Measurements from ENCODE around the gene PRKCE. TPM values are rescaled to one million over a fixed set of nuclear protein-coding genes. Genes with fewer than 3 reads are reported as not detected.
A peak's percentile ranks its signal among the peaks of the same experiment; 100 is the strongest.

PRKCE gene
- total and polyA plus RNA-seq, 11 donors: 4.1 to 22.3 (median 16.2) TPM

DNA sequence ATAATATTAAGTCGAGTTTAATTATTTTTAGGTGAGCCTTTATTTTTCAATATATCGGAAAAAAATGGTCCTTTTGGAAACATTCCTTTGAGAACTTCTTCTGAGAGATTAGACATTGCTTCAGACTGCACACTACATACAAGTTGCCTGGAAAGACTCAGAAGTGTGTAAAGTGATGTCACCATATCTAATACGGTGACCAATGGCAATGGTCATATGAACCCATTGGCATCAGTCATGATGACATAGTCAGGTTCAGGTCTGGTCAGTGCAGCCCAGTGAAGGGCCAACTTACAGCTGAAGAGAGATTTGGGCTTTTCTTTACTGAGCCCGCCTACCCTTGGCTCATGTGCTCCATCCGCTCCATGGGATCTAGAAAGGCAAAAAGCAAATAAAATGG is 362.3 kb downstream of the PRKCE start:
- H3K27ac ChIP-seq: no peak overlapping the region
- peaks cover 0 to 34% (median 2%) of the 10 kb centered on the region in 9 donors for H3K36me3 ChIP-seq
- intact Hi-C loops (cut with DNase I): loop anchor here in 8 of 10 donors (5.0 to 10.0 kb wide), 7 partner anchors 49 to 354 kb away; partner anchors contain the start of gene EPAS1 (in 1 of the 8)
- H3K4me3 ChIP-seq: no peak overlapping the region
- H3K9me3 ChIP-seq: no peaks in the 10 kb centered on the region
- H3K4me1 ChIP-seq: peaks cover 0 to 32% (median 13%) of the 10 kb centered on the region in 12 donors
- ATAC-seq (no peak), DNase-seq (no peak)
- H3K27me3 ChIP-seq: no peaks in the 10 kb centered on the region
- no peak for TF ChIP-seq POLR2A (IDR thresholded peaks at IDR 0.05)
- TF ChIP-seq, protein P1, sequence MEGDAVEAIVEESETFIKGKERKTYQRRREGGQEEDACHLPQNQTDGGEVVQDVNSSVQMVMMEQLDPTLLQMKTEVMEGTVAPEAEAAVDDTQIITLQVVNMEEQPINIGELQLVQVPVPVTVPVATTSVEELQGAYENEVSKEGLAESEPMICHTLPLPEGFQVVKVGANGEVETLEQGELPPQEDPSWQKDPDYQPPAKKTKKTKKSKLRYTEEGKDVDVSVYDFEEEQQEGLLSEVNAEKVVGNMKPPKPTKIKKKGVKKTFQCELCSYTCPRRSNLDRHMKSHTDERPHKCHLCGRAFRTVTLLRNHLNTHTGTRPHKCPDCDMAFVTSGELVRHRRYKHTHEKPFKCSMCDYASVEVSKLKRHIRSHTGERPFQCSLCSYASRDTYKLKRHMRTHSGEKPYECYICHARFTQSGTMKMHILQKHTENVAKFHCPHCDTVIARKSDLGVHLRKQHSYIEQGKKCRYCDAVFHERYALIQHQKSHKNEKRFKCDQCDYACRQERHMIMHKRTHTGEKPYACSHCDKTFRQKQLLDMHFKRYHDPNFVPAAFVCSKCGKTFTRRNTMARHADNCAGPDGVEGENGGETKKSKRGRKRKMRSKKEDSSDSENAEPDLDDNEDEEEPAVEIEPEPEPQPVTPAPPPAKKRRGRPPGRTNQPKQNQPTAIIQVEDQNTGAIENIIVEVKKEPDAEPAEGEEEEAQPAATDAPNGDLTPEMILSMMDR (IDR thresholded peaks at IDR 0.05): no peak
- 94 to 98% (median 96%) methylated on average over 5 of the region's 5 CpGs for WGBS, 4 donors

DNA sequence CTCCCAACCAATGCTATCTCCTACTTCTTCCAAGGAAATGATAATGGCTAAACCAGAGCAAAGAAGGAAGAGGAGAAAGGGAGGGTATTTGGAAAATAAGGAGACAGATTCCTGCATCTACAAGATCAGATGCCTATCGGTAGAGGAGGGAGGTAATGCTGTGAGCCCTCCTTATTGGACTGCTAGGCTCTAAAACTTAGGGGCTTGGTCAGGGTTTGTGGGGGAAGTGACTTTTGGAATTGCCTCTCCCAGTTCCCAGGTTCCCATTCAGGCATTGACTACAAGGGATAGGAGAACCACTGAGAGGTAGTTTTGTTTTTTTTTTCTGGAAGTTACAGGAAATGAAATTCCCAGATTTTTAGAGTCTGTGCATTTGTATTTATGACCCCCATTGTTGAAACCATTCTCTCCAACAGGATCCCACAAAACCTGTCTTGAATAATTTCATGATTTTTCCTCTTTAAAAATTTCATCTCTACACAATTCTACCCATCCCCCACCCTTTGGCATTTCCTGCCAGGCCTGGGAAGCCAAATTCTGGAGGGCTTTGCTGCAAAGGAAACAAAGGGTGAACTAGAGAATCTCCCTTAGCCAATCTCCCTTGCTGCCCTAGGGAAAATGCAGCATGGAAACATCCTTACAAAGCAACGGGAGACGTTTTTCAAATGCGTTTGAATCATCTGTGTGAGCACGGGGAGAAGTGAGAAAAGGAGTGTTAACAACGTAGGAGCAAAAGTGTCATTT is 363.6 kb downstream of the PRKCE start:
- ATAC-seq: peak in 1 of 4 donors; percentile 44
- peak in 1 of 5 donors; percentile 46 for DNase-seq
- no peaks in the 10 kb centered on the region for H3K27me3 ChIP-seq
- H3K4me1 ChIP-seq: peaks cover 0 to 41% (median 13%) of the 10 kb centered on the region in 12 donors
- no peak overlapping the region for H3K4me3 ChIP-seq
- H3K9me3 ChIP-seq: no peaks in the 10 kb centered on the region
- H3K27ac ChIP-seq: peak overlapping the region in 10 of 12 donors; percentile 11 to 69 (median 50)
- 41 to 52% (median 48%) methylated on average over 6 of the region's 6 CpGs for WGBS, 4 donors
- intact Hi-C loops (cut with DNase I): loop anchor here in 8 of 10 donors (5.0 to 10.0 kb wide), 8 partner anchors 47 to 352 kb away; partner anchors contain the start of gene EPAS1 (in 2 of the 8)
- TF ChIP-seq POLR2A (IDR thresholded peaks at IDR 0.05): no peak
- TF ChIP-seq, protein P1 (IDR thresholded peaks at IDR 0.05): no peak
- peaks cover 0 to 23% (median 3%) of the 10 kb centered on the region in 9 donors for H3K36me3 ChIP-seq

DNA sequence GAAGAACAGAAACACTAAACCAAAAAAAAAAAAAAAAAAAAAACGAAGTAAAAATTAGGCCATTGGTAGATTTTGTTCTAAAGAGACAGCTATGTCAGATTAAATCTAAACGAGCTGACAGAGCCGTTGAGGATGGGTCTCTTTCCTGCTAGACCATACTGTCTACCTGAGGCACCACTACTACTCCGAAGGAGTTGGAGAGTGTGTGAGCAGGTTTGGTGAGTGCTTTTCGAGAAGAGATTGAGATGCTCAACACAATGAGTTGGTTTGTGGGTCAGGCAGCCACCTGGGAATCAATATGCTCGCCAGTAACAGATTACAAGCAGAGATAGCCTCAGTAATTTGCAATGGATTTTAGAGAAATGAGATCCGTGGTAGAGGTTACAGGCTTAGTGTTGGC is 364.2 kb downstream of the PRKCE start:
- TF ChIP-seq, protein P1 (IDR thresholded peaks at IDR 0.05): no peak
- no peak for TF ChIP-seq POLR2A (IDR thresholded peaks at IDR 0.05)
- DNase-seq: no peak
- Histone ChIP-seq H3K27me3 (no peaks in the 10 kb centered on the region), H3K27ac (peak overlapping the region in 7 of 12 donors; percentile 11 to 69 (median 56)), H3K9me3 (no peaks in the 10 kb centered on the region), H3K4me3 (no peak overlapping the region), H3K36me3 (peaks cover 0 to 18% (median 5%) of the 10 kb centered on the region in 9 donors), H3K4me1 (peaks cover 0 to 37% (median 13%) of the 10 kb centered on the region in 12 donors)
- intact Hi-C loops (cut with DNase I): loop anchor here in 3 of 10 donors (5.0 to 10.0 kb wide), 4 partner anchors 279 to 349 kb away; partner anchors contain the start of gene EPAS1 (in 2 of the 3)
- 47 to 52% (median 48%) methylated on average over 7 of the region's 7 CpGs for WGBS, 4 donors
- ATAC-seq: no peak

DNA sequence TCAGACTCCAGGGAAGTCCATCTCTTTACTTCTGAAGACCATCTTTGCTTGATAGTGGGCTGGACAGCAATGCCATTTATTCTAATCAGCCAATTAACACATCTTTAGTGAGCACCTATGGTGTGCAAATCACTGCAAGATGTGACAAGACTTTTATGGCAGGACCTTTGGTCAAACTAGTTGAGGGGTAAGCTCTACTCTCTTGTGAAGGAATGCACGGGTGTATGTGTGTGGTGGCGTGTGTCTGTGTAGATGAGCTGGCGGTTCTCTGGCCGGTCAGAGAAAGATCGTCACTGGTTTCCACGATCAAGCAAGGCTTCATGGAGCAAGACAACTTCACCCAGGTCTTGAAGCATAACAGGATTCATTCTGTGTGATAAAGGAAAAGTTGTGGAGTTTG is 364.6 kb downstream of the PRKCE start:
- intact Hi-C loops (cut with DNase I): loop anchor here in 3 of 10 donors (5.0 to 10.0 kb wide), 4 partner anchors 279 to 349 kb away; partner anchors contain the start of gene EPAS1 (in 2 of the 3)
- H3K36me3 ChIP-seq: peaks cover 0 to 18% (median 4%) of the 10 kb centered on the region in 9 donors
- H3K4me1 ChIP-seq: peaks cover 0 to 32% (median 13%) of the 10 kb centered on the region in 12 donors

More for the DNA sequence above, 364.6 kb downstream of the PRKCE start:
- no peak overlapping the region for H3K4me3 ChIP-seq
- H3K27me3 ChIP-seq: no peaks in the 10 kb centered on the region
- no peaks in the 10 kb centered on the region for H3K9me3 ChIP-seq
- DNase-seq (no peak), ATAC-seq (no peak)
- WGBS, 4 donors: 97 to 100% (median 98%) methylated on average over 6 of the region's 6 CpGs
- H3K27ac ChIP-seq: peak overlapping the region in 7 of 12 donors; percentile 11 to 69 (median 56)
- TF ChIP-seq, protein P1 (IDR thresholded peaks at IDR 0.05): no peak
- no peak for TF ChIP-seq POLR2A (IDR thresholded peaks at IDR 0.05)
